Small intestine (tissue), 7 donors: ENCODE data around the gene KIAA1191. TPM values are rescaled to one million over a fixed set of nuclear protein-coding genes. Genes with fewer than 3 reads are reported as not detected.

Experiments
- DNase-seq, 2 donors: peaks; one replicate each; pipeline versions ENCODE4 v3.0.0 to v3.0.0-alpha.2; 2013
- FAIRE-seq: peaks from 2 replicates; lab custom pipeline; 2012; peaks lifted over from hg19 to GRCh38; lab: Jason Lieb, UNC
- H3K27ac ChIP-seq, 3 donors: one replicate each; pipeline ENCODE4 v1.5.1; 2013; ENCODE audit warnings: low read length in 2 of 3, mild to moderate bottlenecking in 2 of 3, control low read depth in 1 of 3, inconsistent platforms in 1 of 3, low read depth in 1 of 3, moderate library complexity in 1 of 3
- H3K27me3 ChIP-seq, 3 donors: one replicate each; pipeline ENCODE4 v1.6.1; 2013; ENCODE audit warnings: low read length in 3 of 3, inconsistent platforms in 1 of 3; ENCODE audit not compliant: control insufficient read depth in 3 of 3, insufficient read depth in 3 of 3
- H3K36me3 ChIP-seq, 3 donors: one replicate each; pipeline ENCODE4 v1.6.1; 2013; ENCODE audit warnings: low read length in 3 of 3, inconsistent platforms in 1 of 3, low read depth in 1 of 3, mild to moderate bottlenecking in 1 of 3, moderate library complexity in 1 of 3; ENCODE audit not compliant: control insufficient read depth in 3 of 3, insufficient read depth in 2 of 3
- H3K4me1 ChIP-seq, 3 donors: one replicate each; pipeline ENCODE4 v1.6.1; 2013; ENCODE audit warnings: low read length in 2 of 3, inconsistent platforms in 1 of 3, low read depth in 1 of 3, mild to moderate bottlenecking in 1 of 3, moderate library complexity in 1 of 3; ENCODE audit not compliant: control insufficient read depth in 3 of 3, insufficient read depth in 2 of 3
- H3K4me3 ChIP-seq, 3 donors: one replicate each; pipeline ENCODE4 v1.5.1; 2013; ENCODE audit warnings: low read length in 3 of 3, control low read depth in 1 of 3, inconsistent platforms in 1 of 3, low read depth in 1 of 3, mild to moderate bottlenecking in 1 of 3, moderate library complexity in 1 of 3
- H3K9me3 ChIP-seq, 2 donors: one replicate each; pipeline ENCODE4 v1.6.1; 2013; ENCODE audit warnings: low read depth in 1 of 2, low read length in 1 of 2; ENCODE audit not compliant: control insufficient read depth in 2 of 2, insufficient read depth in 1 of 2
- WGBS, 3 donors: extraction: QIAGEN DNeasy Blood & Tissue Kit; methylation state at CpG; one replicate each; pipeline ENCODE4 v1.1.7; 2013; 5-methylcytosine and 5-hydroxymethylcytosine counted together
- polyA plus RNA-seq, 4 donors: library from polyadenylated mRNA; stranded (reverse) in 3 of 4; unstranded in 1 of 4; fragments of 200-250 nt in 3 of 4; fragments of 120-200 nt in 1 of 4; gene quantifications; one replicate each; pipeline versions ENCODE4 v1.2.1 to v1.2.3, GENCODE V29; 2013
- donor health status: healthy with polysubstance abuse.
- donor health status: control.
- donor health status: control.
- donor health status: Bipolar disorder and iron deficiency.
- donor health status: healthy.

The KIAA1191 gene
- polyA plus RNA-seq, 4 donors, result 43.7 to 132 (median 84.9) TPM

DNA sequence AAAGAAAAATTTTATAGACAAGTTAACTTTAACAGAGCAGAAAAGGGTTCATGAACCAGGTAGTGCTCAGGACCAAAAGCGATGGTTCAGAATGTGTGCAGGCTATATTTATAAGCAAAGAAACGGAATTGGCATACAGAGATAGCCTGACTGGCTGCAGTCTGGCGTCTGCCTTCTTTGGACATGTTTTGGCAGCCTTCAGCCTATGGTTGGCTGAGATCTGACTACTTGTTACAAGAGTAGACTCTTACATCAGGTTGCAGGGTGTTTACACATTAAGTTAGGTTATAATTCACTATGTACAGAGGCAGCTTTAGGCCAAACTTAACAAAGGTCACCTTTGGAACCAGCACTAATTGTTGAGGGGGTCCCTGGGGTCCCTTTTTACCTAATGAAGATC is 19.9 kb upstream of the KIAA1191 start:
- FAIRE-seq (no peak), DNase-seq (no peak)
- H3K27ac ChIP-seq, result no peak overlapping the region
- H3K9me3 ChIP-seq, result no peaks in the 10 kb centered on the region
- H3K4me1 ChIP-seq, result no peaks in the 10 kb centered on the region
- H3K27me3 ChIP-seq, result no peaks in the 10 kb centered on the region
- WGBS, 3 donors, result 84 to 94% (median 85%) methylated on average over 3 of the region's 3 CpGs
- no peak overlapping the region for H3K4me3 ChIP-seq
- peaks cover 9 to 51% (median 19%) of the 10 kb centered on the region in 3 donors for H3K36me3 ChIP-seq

DNA sequence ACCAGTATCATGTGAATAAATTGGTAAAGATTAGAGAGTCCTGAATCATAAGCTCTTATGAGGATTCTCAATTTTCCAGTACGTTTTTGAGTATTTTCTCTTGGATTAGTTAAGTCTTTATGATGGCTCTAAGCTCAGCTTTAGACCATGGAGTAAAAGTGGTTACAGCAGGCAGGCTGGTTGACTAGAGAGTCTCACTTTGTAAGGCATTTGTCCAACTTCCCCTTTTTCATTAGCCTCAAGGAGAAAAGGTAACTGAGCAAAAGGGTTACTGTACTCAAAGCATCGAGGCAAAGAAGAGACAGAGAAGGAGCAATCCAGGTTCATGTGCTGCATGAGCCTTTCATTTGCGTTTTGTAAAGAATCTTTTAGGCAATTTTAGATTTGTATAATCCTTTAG is 18.3 kb upstream of the KIAA1191 start:
- no peak overlapping the region for H3K27ac ChIP-seq
- DNase-seq (no peak), FAIRE-seq (no peak)
- peaks cover 8 to 43% (median 16%) of the 10 kb centered on the region in 3 donors for H3K36me3 ChIP-seq
- H3K9me3 ChIP-seq, result no peaks in the 10 kb centered on the region
- no peaks in the 10 kb centered on the region for H3K27me3 ChIP-seq
- no peak overlapping the region for H3K4me3 ChIP-seq
- 81 to 93% (median 84%) methylated on average over 3 of the region's 3 CpGs for WGBS, 3 donors
- no peaks in the 10 kb centered on the region for H3K4me1 ChIP-seq

DNA sequence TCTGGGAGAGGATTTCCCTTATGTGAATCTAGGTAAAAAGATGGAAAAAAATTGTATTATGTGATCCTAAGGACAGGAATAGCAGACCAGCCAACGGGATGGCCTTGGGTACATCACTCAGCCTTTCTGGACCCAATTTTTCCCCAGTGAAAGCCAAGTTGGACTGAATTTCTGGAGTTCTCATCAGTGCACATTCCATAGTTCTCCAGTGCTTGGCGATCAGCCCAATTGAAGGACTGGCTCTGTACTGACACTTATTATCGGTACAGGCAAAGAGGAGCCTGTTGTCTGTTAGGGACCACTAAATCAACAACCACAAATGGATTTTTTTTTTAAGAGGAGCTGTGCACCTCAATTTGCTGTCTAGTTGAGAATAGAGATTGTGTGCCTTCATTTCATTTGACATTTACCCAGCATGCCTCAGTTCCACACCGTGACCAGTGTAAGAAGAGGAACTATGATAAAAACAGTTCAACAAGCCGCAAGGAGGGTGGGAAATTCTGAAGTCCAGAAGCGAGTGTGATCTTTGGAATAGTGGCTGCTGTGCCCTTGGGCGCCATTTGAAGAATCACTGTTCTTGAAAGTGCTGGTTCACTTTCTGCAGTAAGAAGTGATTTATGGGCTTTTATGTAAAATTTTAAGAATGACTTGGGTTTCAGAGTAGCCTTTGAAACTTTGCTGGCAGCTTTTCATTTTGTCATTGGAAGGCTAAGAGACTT is 11.7 kb upstream of the KIAA1191 start:
- H3K4me3 ChIP-seq, result no peak overlapping the region
- no peaks in the 10 kb centered on the region for H3K9me3 ChIP-seq
- FAIRE-seq (no peak), DNase-seq (peak in 1 of 2 donors; percentile 20)
- H3K27ac ChIP-seq, result no peak overlapping the region
- H3K27me3 ChIP-seq, result no peaks in the 10 kb centered on the region
- WGBS, 3 donors, result 70 to 81% (median 76%) methylated on average over 7 of the region's 7 CpGs
- H3K36me3 ChIP-seq, result peaks cover 0 to 8% (median 2%) of the 10 kb centered on the region in 3 donors
- H3K4me1 ChIP-seq, result no peaks in the 10 kb centered on the region

DNA sequence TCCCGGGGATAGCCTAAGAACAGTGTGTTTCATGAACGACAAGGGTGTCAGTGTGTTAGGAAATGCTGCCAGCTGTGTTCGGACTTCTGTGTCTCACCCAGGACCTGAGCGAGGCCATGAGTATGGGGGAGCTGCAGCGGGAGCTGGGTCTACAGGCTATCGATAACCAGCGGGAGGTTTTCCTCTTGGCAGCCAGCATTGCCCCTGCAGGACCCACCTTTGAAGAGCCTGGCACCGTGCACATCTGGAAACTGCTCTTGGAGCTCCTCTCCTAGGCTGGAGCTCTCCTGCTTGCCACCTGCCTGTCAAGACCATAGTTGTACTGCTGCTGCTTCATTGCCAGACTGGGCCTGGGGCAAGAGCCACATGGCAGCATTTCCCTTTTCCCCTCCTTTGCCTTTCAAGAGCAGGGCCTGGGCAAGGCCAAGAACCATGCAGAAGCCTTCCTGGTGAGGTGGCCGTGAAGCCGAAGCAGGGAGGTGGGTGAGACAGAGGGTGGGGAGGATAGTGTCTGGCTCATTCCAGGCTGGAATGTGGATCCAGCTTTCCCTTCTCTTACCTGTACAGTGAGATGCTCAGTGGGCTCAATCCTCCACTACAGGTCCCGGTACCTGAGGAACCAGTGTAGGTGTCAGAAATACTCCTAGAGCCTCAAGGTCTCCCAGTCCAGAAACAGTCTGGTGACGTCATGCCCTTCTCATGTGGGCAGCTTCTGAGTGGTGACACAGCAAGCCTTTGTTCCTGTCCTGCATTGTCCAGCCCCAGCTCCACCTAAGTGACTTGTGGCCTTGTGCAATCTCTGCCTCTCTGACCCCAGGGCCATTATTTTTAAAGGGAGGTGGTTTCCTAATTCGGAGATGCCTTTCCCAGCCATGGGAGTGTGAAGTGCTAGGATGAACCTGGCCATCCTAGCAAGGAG is 10.3 kb upstream of the KIAA1191 start:
- DNase-seq (no peak), FAIRE-seq (no peak)
- Histone ChIP-seq H3K27ac (no peak overlapping the region), H3K4me1 (no peaks in the 10 kb centered on the region), H3K4me3 (no peak overlapping the region), H3K27me3 (peaks cover 0 to 6% (median 0%) of the 10 kb centered on the region in 3 donors), H3K9me3 (no peaks in the 10 kb centered on the region), H3K36me3 (peaks cover 0 to 15% (median 2%) of the 10 kb centered on the region in 3 donors)
- 96 to 97% (median 96%) methylated on average over 12 to 13 of the region's 13 CpGs for WGBS, 3 donors

DNA sequence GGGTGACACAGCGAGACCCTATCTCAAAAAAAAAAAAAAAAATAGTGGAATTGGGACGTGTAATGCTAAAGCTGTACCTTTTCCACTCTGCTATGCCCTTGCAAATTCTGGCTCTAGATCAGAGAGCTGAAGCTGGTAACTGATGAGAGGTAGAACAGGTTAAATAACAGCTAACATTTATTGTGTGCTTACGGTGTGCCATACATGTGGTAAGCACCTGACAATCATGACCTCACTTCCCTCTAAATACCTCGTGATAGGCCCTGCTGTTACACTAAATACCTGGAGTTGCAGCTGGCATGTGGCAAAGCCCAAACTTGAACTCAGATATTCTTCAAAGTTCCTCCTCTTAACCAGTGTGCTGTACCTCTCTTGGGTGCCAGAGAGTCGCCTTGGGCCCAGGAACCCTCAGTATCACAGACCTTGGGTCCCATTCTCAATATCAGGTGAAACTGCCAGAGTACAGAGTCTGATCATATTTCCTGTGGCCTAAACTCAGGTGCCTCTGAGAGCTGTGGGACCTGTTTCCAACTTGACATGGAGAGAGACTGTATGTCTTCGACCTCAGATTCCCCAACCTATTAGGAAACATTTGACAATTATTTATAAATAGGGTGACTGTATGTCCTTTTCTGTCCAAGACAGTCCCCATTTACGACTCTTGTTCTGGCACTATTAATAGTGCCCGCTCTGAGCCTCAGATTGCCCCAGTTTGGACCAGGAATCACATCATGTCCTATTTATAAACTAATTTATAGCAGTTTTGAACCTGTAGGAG is 8.6 kb upstream of the KIAA1191 start:
- no peak overlapping the region for H3K4me3 ChIP-seq
- DNase-seq, result peak in 1 of 2 donors; percentile 39
- H3K9me3 ChIP-seq, result no peaks in the 10 kb centered on the region
- H3K36me3 ChIP-seq, result peaks cover 0 to 19% (median 0%) of the 10 kb centered on the region in 3 donors
- WGBS, 3 donors, result 66 to 81% (median 78%) methylated on average over 8 of the region's 8 CpGs
- H3K4me1 ChIP-seq, result no peaks in the 10 kb centered on the region
- peaks cover 0 to 15% (median 0%) of the 10 kb centered on the region in 3 donors for H3K27me3 ChIP-seq
- FAIRE-seq, result no peak
- peak overlapping the region in 1 of 3 donors; percentile 33 for H3K27ac ChIP-seq

DNA sequence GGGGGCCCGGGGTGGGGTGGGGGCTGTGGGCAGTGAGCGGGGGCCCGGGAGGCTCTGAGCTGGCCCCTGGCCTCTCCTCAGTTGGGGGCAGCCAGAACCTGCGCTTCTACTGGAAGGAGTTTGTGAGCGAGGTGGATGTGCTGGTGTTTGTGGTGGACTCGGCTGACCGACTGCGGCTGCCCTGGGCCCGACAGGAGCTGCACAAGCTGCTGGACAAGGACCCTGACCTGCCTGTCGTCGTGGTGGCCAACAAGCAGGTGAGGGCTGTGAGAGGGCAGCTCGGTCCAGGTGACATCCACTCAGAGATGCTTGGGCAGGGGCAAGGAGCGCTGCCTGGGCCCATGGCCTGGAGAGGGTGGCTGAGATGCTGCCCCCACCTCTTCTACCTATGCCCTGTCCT is 7.2 kb upstream of the KIAA1191 start:
- FAIRE-seq (no peak), DNase-seq (no peak)
- Histone ChIP-seq H3K4me3 (no peak overlapping the region), H3K27ac (no peak overlapping the region), H3K4me1 (no peaks in the 10 kb centered on the region), H3K36me3 (peaks cover 0 to 19% (median 0%) of the 10 kb centered on the region in 3 donors), H3K27me3 (peaks cover 0 to 23% (median 0%) of the 10 kb centered on the region in 3 donors), H3K9me3 (no peaks in the 10 kb centered on the region)
- 94 to 96% (median 96%) methylated on average over 12 to 13 of the region's 13 CpGs for WGBS, 3 donors

DNA sequence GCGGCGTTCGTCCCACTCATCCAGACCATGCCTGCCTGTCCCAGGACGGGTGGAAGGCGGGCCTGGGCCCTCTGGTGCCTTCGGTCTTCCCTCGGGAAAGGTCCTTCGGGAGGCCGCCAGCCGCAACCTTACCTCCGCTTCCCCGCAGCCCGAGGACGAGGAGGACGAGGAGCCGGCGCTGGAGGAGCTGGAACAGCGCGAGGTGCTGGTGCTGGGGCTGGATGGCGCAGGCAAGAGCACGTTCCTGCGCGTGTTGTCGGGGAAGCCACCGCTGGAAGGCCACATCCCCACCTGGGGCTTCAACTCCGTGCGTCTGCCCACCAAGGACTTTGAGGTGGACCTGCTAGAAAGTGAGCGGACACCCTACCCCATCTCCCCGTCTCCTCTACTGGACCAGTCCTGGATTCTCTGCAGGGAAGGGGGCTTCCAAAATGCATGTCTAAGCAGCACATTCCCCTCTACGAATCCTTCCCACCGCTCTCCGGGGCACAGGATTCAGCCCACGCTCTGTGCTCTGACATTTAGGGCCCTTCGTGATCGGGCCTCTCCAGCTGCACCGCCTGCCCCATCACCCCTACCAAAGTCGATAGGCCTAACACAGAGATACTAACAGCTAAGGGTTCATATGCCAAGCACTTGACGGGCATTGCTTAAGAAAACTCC is 4.8 kb upstream of the KIAA1191 start:
- H3K4me3 ChIP-seq, result peak overlapping the region in 2 of 3 donors; percentile 38 to 75
- FAIRE-seq (no peak), DNase-seq (no peak)
- H3K27me3 ChIP-seq, result peaks cover 0 to 23% (median 0%) of the 10 kb centered on the region in 3 donors
- WGBS, 3 donors, result 45 to 57% (median 56%) methylated on average over 35 to 38 of the region's 38 CpGs
- H3K27ac ChIP-seq, result no peak overlapping the region
- peaks cover 0 to 14% (median 0%) of the 10 kb centered on the region in 3 donors for H3K36me3 ChIP-seq
- H3K4me1 ChIP-seq, result no peaks in the 10 kb centered on the region
- H3K9me3 ChIP-seq, result no peaks in the 10 kb centered on the region
